ENCODE data around the gene PPOX.

PPOX gene

GRCh38 chr1:161176468-161177111 lies 10.4 kb downstream of the PPOX start:
- peak overlapping the region; percentile 73 for H3K27ac ChIP-seq (replicated peaks)
- peak overlapping the region; percentile 86 for H3K4me3 ChIP-seq (replicated peaks; ENCODE audit: insufficient read depth, low read length)
- DNase-seq (ENCODE audit: low read depth in 1 of 2, low spot score in 1 of 2): no peak
- TF ChIP-seq POLR2AphosphoS5 (IDR thresholded peaks at IDR 0.05; ENCODE audit: low read depth): no peak
- TF ChIP-seq GABPA (IDR thresholded peaks at IDR 0.05; ENCODE audit: low read depth): no peak
- no peak for TF ChIP-seq SPI1 (IDR thresholded peaks at IDR 0.05; ENCODE audit: borderline replicate concordance, low read depth)
- TF ChIP-seq CTCF (IDR thresholded peaks at IDR 0.05; ENCODE audit: insufficient read depth, low read length): no peak
- TF ChIP-seq, protein P1, sequence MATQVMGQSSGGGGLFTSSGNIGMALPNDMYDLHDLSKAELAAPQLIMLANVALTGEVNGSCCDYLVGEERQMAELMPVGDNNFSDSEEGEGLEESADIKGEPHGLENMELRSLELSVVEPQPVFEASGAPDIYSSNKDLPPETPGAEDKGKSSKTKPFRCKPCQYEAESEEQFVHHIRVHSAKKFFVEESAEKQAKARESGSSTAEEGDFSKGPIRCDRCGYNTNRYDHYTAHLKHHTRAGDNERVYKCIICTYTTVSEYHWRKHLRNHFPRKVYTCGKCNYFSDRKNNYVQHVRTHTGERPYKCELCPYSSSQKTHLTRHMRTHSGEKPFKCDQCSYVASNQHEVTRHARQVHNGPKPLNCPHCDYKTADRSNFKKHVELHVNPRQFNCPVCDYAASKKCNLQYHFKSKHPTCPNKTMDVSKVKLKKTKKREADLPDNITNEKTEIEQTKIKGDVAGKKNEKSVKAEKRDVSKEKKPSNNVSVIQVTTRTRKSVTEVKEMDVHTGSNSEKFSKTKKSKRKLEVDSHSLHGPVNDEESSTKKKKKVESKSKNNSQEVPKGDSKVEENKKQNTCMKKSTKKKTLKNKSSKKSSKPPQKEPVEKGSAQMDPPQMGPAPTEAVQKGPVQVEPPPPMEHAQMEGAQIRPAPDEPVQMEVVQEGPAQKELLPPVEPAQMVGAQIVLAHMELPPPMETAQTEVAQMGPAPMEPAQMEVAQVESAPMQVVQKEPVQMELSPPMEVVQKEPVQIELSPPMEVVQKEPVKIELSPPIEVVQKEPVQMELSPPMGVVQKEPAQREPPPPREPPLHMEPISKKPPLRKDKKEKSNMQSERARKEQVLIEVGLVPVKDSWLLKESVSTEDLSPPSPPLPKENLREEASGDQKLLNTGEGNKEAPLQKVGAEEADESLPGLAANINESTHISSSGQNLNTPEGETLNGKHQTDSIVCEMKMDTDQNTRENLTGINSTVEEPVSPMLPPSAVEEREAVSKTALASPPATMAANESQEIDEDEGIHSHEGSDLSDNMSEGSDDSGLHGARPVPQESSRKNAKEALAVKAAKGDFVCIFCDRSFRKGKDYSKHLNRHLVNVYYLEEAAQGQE (IDR thresholded peaks at IDR 0.05; ENCODE audit: insufficient replicate concordance, low read depth): no peak
- H3K27me3 ChIP-seq (ENCODE audit: insufficient read depth, poor library complexity, severe bottlenecking): no peaks in the 10 kb centered on the region

DNA sequence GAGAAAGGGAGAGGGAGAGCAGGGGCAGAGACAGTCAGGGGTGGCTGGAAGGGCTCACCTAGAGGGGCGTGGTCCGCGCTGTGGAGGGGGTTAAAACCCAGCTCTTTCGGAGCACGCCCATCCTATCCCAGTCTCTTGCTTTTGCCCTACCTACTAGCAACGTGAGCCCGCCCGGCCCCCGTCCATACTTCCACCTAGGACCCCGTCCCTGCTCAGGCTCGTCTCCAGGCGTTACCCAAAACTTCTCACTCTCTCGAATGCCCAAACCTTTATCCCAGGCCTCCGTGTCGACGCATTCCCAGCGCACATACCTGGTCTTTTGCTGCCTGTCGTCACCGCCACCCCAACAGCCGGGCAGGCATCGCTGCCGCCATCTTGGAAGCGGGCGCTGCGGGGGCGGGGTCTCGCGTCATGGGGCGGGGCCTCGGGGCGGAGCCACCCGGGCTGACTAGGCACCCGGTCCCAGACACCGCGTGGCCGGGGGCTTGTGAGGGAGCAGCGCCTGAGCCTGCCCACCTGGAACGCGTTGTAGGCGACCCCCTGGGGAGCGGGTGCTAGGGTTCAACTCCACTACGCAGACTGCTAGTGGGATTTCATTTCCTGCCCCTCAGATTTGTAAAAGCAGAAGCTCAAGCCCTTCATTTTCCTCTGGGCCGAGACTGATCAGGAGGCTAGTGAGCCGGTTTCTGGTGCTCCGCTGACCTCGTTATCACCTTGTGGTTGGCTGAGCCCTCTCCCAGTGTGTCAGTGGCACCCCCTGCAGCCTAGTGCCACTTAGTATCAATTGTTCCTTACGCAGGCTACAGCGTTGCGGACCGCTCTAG lies 11.1 kb downstream of the PPOX start, which contains the start of gene B4GALT3:
Gene B4GALT3 (minus strand): TSS at position 396 of the 824 bp plus-strand sequence. CDS start 1,447 bp downstream, outside the sequence.
- Histone ChIP-seq H3K27ac (replicated peaks) (peak within 1 kb of the TSS; percentile 73), H3K4me3 (replicated peaks; ENCODE audit: insufficient read depth, low read length) (peak within 1 kb of the TSS; percentile 86), H3K27me3 (ENCODE audit: insufficient read depth, poor library complexity, severe bottlenecking) (no peaks in the 10 kb centered on the region)
- peak; percentile 91 for TF ChIP-seq POLR2AphosphoS5 (IDR thresholded peaks at IDR 0.05; ENCODE audit: low read depth)
- no peak for TF ChIP-seq CTCF (IDR thresholded peaks at IDR 0.05; ENCODE audit: insufficient read depth, low read length)
- TF ChIP-seq, protein P1 (IDR thresholded peaks at IDR 0.05; ENCODE audit: insufficient replicate concordance, low read depth): peak; percentile 49
- DNase-seq (ENCODE audit: low read depth in 1 of 2, low spot score in 1 of 2): peak; percentile 83 to 89

- TF ChIP-seq CTCF (IDR thresholded peaks at IDR 0.05; ENCODE audit: insufficient read depth, low read length) (no peak), SPI1 (IDR thresholded peaks at IDR 0.05; ENCODE audit: borderline replicate concordance, low read depth) (no peak), GABPA (IDR thresholded peaks at IDR 0.05; ENCODE audit: low read depth) (no peak), POLR2AphosphoS5 (IDR thresholded peaks at IDR 0.05; ENCODE audit: low read depth) (no peak)
- TF ChIP-seq, protein P1 (IDR thresholded peaks at IDR 0.05; ENCODE audit: insufficient replicate concordance, low read depth): no peak
- Histone ChIP-seq H3K4me3 (replicated peaks; ENCODE audit: insufficient read depth, low read length) (peak overlapping the region; percentile 86), H3K27me3 (ENCODE audit: insufficient read depth, poor library complexity, severe bottlenecking) (no peaks in the 10 kb centered on the region), H3K27ac (replicated peaks) (peak overlapping the region; percentile 73)
- no peak for DNase-seq (ENCODE audit: low read depth in 1 of 2, low spot score in 1 of 2)
Observed at GRCh38 chr1:161177936-161178244, 11.7 kb downstream of the PPOX start.
